Liver (tissue), 9 donors: ENCODE data around the gene FREM1. TPM values are rescaled to one million over a fixed set of nuclear protein-coding genes. Genes with fewer than 3 reads are reported as not detected.

Source experiments
- DNase-seq: peaks from one replicate; pipeline ENCODE4 v3.0.0-alpha.2; 2017; ENCODE audit warnings: low spot score
- H3K27ac ChIP-seq, 2 donors: one replicate each; pipeline ENCODE4 v1.7.0; 2013; ENCODE audit warnings: inconsistent platforms in 2 of 2, low read length in 2 of 2, control low read depth in 1 of 2, low read depth in 1 of 2, mild to moderate bottlenecking in 1 of 2
- H3K27me3 ChIP-seq, 4 donors: one replicate each; pipeline versions ENCODE4 v1.6.1 to v1.7.0; 2013; ENCODE audit warnings: low read length in 3 of 4, inconsistent platforms in 1 of 4, mild to moderate bottlenecking in 1 of 4, moderate library complexity in 1 of 4; ENCODE audit not compliant: control insufficient read depth in 4 of 4, insufficient read depth in 4 of 4
- H3K36me3 ChIP-seq, 4 donors: one replicate each; pipeline versions ENCODE4 v1.6.1 to v1.7.0; 2013; ENCODE audit warnings: low read length in 3 of 4, mild to moderate bottlenecking in 3 of 4, low read depth in 1 of 4, moderate library complexity in 1 of 4; ENCODE audit not compliant: control insufficient read depth in 4 of 4, insufficient read depth in 3 of 4
- H3K4me1 ChIP-seq, 4 donors: one replicate each; pipeline versions ENCODE4 v1.6.1 to v1.7.0; 2013; ENCODE audit warnings: low read length in 3 of 4, mild to moderate bottlenecking in 3 of 4, moderate library complexity in 1 of 4; ENCODE audit not compliant: control insufficient read depth in 4 of 4, insufficient read depth in 4 of 4
- H3K4me3 ChIP-seq, 3 donors: one replicate each; pipeline versions ENCODE4 v1.6.1 to v1.7.0; 2013; ENCODE audit warnings: low read length in 3 of 3, control low read depth in 1 of 3, low read depth in 1 of 3, mild to moderate bottlenecking in 1 of 3
- H3K9ac ChIP-seq, 2 donors: one replicate each; pipeline ENCODE4 v1.7.0; 2013; ENCODE audit warnings: low read length in 2 of 2, mild to moderate bottlenecking in 2 of 2, moderate library complexity in 2 of 2, control low read depth in 1 of 2, low read depth in 1 of 2
- H3K9me3 ChIP-seq, 4 donors: one replicate each; pipeline versions ENCODE4 v1.6.1 to v1.7.0; 2013; ENCODE audit warnings: low read length in 3 of 4; ENCODE audit not compliant: control insufficient read depth in 4 of 4
- EGR1 ChIP-seq, 2 donors: IDR thresholded peaks; 2 replicates each; pipeline ENCODE4 v1.6.1; 2016 to 2018; ENCODE audit warnings: antibody characterized with exemption in 2 of 2, low read depth in 2 of 2
- FOXA1 ChIP-seq: IDR thresholded peaks from 2 replicates; pipeline ENCODE4 v1.6.1; 2016; ENCODE audit warnings: antibody characterized with exemption
- FOXA2 ChIP-seq: IDR thresholded peaks from 2 replicates; pipeline ENCODE4 v1.6.1; 2016; ENCODE audit warnings: antibody characterized with exemption
- GABPA ChIP-seq, 2 donors: IDR thresholded peaks in 1 of 2; conservative IDR thresholded peaks in 1 of 2; 2 replicates each; pipeline ENCODE4 v1.6.1; 2016; ENCODE audit warnings: antibody characterized with exemption in 2 of 2, mild to moderate bottlenecking in 1 of 2, moderate library complexity in 1 of 2
- HNF4A ChIP-seq, 2 donors: conservative IDR thresholded peaks; 2 replicates each; pipeline ENCODE4 v1.6.1; 2016; ENCODE audit warnings: antibody characterized with exemption in 2 of 2, mild to moderate bottlenecking in 2 of 2
- HNF4G ChIP-seq: IDR thresholded peaks from 2 replicates; pipeline ENCODE4 v1.6.1; 2016; ENCODE audit warnings: antibody characterized with exemption
- JUND ChIP-seq, 2 donors: IDR thresholded peaks; 2 replicates each; pipeline ENCODE4 v1.6.1; 2016; ENCODE audit warnings: antibody characterized with exemption in 2 of 2
- MAX ChIP-seq: IDR thresholded peaks from 2 replicates; pipeline ENCODE4 v1.6.1; 2016; ENCODE audit warnings: antibody characterized with exemption
- NR2F2 ChIP-seq: IDR thresholded peaks from 2 replicates; pipeline ENCODE4 v1.6.1; 2016; ENCODE audit warnings: antibody characterized with exemption
- RAD21 ChIP-seq, 2 donors: IDR thresholded peaks; 2 replicates each; pipeline ENCODE4 v1.6.1; 2016; ENCODE audit warnings: antibody characterized with exemption in 2 of 2, mild to moderate bottlenecking in 2 of 2
- RXRA ChIP-seq, 2 donors: IDR thresholded peaks; 2 replicates each; pipeline ENCODE4 v1.6.1; 2017 to 2018; ENCODE audit warnings: antibody characterized with exemption in 2 of 2, mild to moderate bottlenecking in 1 of 2
- SP1 ChIP-seq: IDR thresholded peaks from 2 replicates; pipeline ENCODE4 v1.6.1; 2018; ENCODE audit warnings: antibody characterized with exemption, mild to moderate bottlenecking
- TAF1 ChIP-seq: conservative IDR thresholded peaks from 2 replicates; pipeline ENCODE4 v1.6.1; 2016; ENCODE audit warnings: antibody characterized with exemption, mild to moderate bottlenecking
- YY1 ChIP-seq: IDR thresholded peaks from 2 replicates; pipeline ENCODE4 v1.6.1; 2016; ENCODE audit warnings: antibody characterized with exemption, mild to moderate bottlenecking
- WGBS: extraction: QIAGEN DNeasy Blood & Tissue Kit; methylation state at CpG from one replicate; pipeline ENCODE4 v1.1.7; 2013; 5-methylcytosine and 5-hydroxymethylcytosine counted together
- polyA plus RNA-seq, 2 donors: library from polyadenylated mRNA; stranded (reverse) in 1 of 2; unstranded in 1 of 2; fragments of 200-250 nt in 1 of 2; fragments of >200 nt in 1 of 2; fragmentation: Nextera tagmentation in 1 of 2; extraction: Ambion mirVana in 1 of 2; gene quantifications; one replicate each; pipeline versions ENCODE4 v1.2.1 to v1.2.3, GENCODE V29; 2013 to 2015
- total RNA-seq, 2 donors: library from RNA; depleted of rRNA; stranded (reverse); fragments of >200 nt; gene quantifications; one replicate each; pipeline ENCODE4 v1.2.3, GENCODE V29; 2014
- TF ChIP-seq, protein P1 (sequence below): fragments of 150-350 bp; IDR thresholded peaks from 2 replicates; pipeline ENCODE4 v1.5.1; 2017; ENCODE audit warnings: improper control_type of control experiment, low read depth, low read length; ENCODE audit not compliant: missing input control
- TF ChIP-seq, protein P2 (sequence below): IDR thresholded peaks from 2 replicates; pipeline ENCODE4 v1.6.1; 2016; ENCODE audit warnings: antibody characterized with exemption, mild to moderate bottlenecking
- TF ChIP-seq, protein P3 (sequence below): IDR thresholded peaks from 2 replicates; pipeline ENCODE4 v1.6.1; 2016; ENCODE audit warnings: antibody characterized with exemption
- TF ChIP-seq, protein P4 (sequence below): IDR thresholded peaks from 2 replicates; pipeline ENCODE4 v1.6.1; 2016; ENCODE audit warnings: antibody characterized with exemption
- donor health status: healthy.
- donor health status: healthy.
- donor health status: healthy.
- donor health status: healthy.
- donor health status: healthy.

FREM1 gene
- total and polyA plus RNA-seq, 4 donors: 0.39 to 4.7 (median 1.1) TPM

DNA sequence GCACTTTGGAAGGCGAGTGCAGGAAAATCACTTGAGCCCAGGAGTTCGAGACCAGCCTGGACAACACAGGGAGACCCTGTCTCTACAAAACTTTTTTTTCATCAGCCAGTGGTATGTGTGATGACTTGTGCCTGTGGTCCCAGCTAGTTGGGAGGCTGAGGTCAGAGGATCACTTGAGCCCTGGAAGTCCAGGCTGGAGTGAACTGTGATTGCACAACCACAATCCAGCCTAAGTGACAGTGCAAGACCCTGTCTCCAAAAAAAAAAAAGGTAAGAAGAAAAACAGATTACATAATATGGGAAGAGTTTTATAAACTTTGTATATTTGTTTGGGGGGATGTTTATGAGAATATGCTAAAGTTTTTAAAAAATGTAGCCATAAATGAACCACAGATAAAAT is 111.2 kb downstream of the FREM1 start:
- H3K27me3 ChIP-seq: peaks cover 0 to 2% (median 0%) of the 10 kb centered on the region in 4 donors
- no peaks in the 10 kb centered on the region for H3K36me3 ChIP-seq
- no peak overlapping the region for H3K4me3 ChIP-seq
- WGBS: 95% methylated on average over 2 of the region's 2 CpGs
- DNase-seq: no peak
- no peak for TF ChIP-seq GABPA (IDR thresholded peaks at IDR 0.05 in 1 of 2, conservative IDR thresholded peaks at IDR 0.05 in 1 of 2)
- no peak for TF ChIP-seq NR2F2
- TF ChIP-seq EGR1 (IDR thresholded peaks at IDR 0.05; ENCODE audit: low read depth in 2 of 2): no peak
- TF ChIP-seq, protein P1, sequence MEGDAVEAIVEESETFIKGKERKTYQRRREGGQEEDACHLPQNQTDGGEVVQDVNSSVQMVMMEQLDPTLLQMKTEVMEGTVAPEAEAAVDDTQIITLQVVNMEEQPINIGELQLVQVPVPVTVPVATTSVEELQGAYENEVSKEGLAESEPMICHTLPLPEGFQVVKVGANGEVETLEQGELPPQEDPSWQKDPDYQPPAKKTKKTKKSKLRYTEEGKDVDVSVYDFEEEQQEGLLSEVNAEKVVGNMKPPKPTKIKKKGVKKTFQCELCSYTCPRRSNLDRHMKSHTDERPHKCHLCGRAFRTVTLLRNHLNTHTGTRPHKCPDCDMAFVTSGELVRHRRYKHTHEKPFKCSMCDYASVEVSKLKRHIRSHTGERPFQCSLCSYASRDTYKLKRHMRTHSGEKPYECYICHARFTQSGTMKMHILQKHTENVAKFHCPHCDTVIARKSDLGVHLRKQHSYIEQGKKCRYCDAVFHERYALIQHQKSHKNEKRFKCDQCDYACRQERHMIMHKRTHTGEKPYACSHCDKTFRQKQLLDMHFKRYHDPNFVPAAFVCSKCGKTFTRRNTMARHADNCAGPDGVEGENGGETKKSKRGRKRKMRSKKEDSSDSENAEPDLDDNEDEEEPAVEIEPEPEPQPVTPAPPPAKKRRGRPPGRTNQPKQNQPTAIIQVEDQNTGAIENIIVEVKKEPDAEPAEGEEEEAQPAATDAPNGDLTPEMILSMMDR: no peak
- TF ChIP-seq, protein P2, sequence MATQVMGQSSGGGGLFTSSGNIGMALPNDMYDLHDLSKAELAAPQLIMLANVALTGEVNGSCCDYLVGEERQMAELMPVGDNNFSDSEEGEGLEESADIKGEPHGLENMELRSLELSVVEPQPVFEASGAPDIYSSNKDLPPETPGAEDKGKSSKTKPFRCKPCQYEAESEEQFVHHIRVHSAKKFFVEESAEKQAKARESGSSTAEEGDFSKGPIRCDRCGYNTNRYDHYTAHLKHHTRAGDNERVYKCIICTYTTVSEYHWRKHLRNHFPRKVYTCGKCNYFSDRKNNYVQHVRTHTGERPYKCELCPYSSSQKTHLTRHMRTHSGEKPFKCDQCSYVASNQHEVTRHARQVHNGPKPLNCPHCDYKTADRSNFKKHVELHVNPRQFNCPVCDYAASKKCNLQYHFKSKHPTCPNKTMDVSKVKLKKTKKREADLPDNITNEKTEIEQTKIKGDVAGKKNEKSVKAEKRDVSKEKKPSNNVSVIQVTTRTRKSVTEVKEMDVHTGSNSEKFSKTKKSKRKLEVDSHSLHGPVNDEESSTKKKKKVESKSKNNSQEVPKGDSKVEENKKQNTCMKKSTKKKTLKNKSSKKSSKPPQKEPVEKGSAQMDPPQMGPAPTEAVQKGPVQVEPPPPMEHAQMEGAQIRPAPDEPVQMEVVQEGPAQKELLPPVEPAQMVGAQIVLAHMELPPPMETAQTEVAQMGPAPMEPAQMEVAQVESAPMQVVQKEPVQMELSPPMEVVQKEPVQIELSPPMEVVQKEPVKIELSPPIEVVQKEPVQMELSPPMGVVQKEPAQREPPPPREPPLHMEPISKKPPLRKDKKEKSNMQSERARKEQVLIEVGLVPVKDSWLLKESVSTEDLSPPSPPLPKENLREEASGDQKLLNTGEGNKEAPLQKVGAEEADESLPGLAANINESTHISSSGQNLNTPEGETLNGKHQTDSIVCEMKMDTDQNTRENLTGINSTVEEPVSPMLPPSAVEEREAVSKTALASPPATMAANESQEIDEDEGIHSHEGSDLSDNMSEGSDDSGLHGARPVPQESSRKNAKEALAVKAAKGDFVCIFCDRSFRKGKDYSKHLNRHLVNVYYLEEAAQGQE: no peak
- TF ChIP-seq, protein P3, sequence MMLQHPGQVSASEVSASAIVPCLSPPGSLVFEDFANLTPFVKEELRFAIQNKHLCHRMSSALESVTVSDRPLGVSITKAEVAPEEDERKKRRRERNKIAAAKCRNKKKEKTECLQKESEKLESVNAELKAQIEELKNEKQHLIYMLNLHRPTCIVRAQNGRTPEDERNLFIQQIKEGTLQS: no peak
- TF ChIP-seq RXRA (IDR thresholded peaks at IDR 0.05): no peak
- no peak for TF ChIP-seq JUND (IDR thresholded peaks at IDR 0.05)
- no peak for TF ChIP-seq HNF4G
- TF ChIP-seq, protein P4, sequence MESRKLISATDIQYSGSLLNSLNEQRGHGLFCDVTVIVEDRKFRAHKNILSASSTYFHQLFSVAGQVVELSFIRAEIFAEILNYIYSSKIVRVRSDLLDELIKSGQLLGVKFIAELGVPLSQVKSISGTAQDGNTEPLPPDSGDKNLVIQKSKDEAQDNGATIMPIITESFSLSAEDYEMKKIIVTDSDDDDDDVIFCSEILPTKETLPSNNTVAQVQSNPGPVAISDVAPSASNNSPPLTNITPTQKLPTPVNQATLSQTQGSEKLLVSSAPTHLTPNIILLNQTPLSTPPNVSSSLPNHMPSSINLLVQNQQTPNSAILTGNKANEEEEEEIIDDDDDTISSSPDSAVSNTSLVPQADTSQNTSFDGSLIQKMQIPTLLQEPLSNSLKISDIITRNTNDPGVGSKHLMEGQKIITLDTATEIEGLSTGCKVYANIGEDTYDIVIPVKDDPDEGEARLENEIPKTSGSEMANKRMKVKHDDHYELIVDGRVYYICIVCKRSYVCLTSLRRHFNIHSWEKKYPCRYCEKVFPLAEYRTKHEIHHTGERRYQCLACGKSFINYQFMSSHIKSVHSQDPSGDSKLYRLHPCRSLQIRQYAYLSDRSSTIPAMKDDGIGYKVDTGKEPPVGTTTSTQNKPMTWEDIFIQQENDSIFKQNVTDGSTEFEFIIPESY: no peak
- TF ChIP-seq HNF4A (conservative IDR thresholded peaks at IDR 0.05): no peak
- TF ChIP-seq YY1: no peak
- TF ChIP-seq SP1: no peak
- TF ChIP-seq TAF1: no peak
- TF ChIP-seq FOXA2: no peak
- no peak for TF ChIP-seq RAD21 (IDR thresholded peaks at IDR 0.05)
- H3K27ac ChIP-seq: no peak overlapping the region
- H3K9ac ChIP-seq: no peak overlapping the region
- H3K9me3 ChIP-seq: no peaks in the 10 kb centered on the region
- H3K4me1 ChIP-seq: no peaks in the 10 kb centered on the region

GRCh38 chr9:14797435-14797834 is 112.8 kb downstream of the FREM1 start:
- H3K36me3 ChIP-seq: no peaks in the 10 kb centered on the region
- TF ChIP-seq, protein P1: no peak
- TF ChIP-seq MAX (no peak), FOXA1 (no peak), RAD21 (IDR thresholded peaks at IDR 0.05) (no peak), JUND (IDR thresholded peaks at IDR 0.05) (no peak), HNF4A (conservative IDR thresholded peaks at IDR 0.05) (no peak), SP1 (no peak), FOXA2 (no peak)
- TF ChIP-seq, protein P2: no peak
- no peak overlapping the region for H3K27ac ChIP-seq
- H3K4me3 ChIP-seq: no peak overlapping the region
- H3K9ac ChIP-seq: no peak overlapping the region
- 71% methylated on average over 1 of the region's 1 CpG for WGBS
- H3K9me3 ChIP-seq: no peaks in the 10 kb centered on the region
- H3K27me3 ChIP-seq: peaks cover 0 to 2% (median 0%) of the 10 kb centered on the region in 4 donors
- DNase-seq: no peak
- H3K4me1 ChIP-seq: no peaks in the 10 kb centered on the region
